Stomach (tissue), 4 donors: Measurements from ENCODE around the gene TRPM1.

Source experiments
- EP300 ChIP-seq: sonication (generic); formaldehyde crosslinking; IDR thresholded peaks from one replicate; pipeline ENCODE4 v1.6.1; 2017; ENCODE audit warnings: antibody characterized with exemption
- POLR2A ChIP-seq, 4 donors: fragments of 450-650 bp; IDR thresholded peaks; one replicate each; pipeline ENCODE4 v1.6.1; 2016; ENCODE audit warnings: antibody characterized with exemption in 4 of 4, control low read depth in 2 of 4, mild to moderate bottlenecking in 1 of 4, moderate library complexity in 1 of 4
- POLR2AphosphoS5 ChIP-seq, 3 donors: sonication (generic); formaldehyde crosslinking; IDR thresholded peaks; one replicate each; pipeline ENCODE4 v1.6.1; 2016; ENCODE audit warnings: antibody characterized with exemption in 3 of 3
- TF ChIP-seq, protein P1 (sequence below), 7 experiments: fragments of 450-650 bp in 4 of 7; fragments of 200-600 bp in 3 of 7; sonication (generic) in 3 of 7; IDR thresholded peaks; one replicate each; pipeline ENCODE4 v1.5.1; 2016 to 2019; ENCODE audit warnings: antibody characterized with exemption in 7 of 7, control low read depth in 2 of 7, mild to moderate bottlenecking in 1 of 7

GRCh38 chr15:31088672-31089367 lies 12.7 kb downstream of the TRPM1 start:
- TF ChIP-seq, protein P1, sequence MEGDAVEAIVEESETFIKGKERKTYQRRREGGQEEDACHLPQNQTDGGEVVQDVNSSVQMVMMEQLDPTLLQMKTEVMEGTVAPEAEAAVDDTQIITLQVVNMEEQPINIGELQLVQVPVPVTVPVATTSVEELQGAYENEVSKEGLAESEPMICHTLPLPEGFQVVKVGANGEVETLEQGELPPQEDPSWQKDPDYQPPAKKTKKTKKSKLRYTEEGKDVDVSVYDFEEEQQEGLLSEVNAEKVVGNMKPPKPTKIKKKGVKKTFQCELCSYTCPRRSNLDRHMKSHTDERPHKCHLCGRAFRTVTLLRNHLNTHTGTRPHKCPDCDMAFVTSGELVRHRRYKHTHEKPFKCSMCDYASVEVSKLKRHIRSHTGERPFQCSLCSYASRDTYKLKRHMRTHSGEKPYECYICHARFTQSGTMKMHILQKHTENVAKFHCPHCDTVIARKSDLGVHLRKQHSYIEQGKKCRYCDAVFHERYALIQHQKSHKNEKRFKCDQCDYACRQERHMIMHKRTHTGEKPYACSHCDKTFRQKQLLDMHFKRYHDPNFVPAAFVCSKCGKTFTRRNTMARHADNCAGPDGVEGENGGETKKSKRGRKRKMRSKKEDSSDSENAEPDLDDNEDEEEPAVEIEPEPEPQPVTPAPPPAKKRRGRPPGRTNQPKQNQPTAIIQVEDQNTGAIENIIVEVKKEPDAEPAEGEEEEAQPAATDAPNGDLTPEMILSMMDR (IDR thresholded peaks at IDR 0.05): no peak
- TF ChIP-seq POLR2A (IDR thresholded peaks at IDR 0.05) (no peak), EP300 (no peak), POLR2AphosphoS5 (IDR thresholded peaks at IDR 0.05) (no peak)
